ENCODE data around the gene UBE2V1.
"Not testable (repeated sequence)": the region's sequence is repeated elsewhere in the genome, so short reads cannot be mapped to it uniquely, and the experiment has no call there.

Gene UBE2V1

DNA sequence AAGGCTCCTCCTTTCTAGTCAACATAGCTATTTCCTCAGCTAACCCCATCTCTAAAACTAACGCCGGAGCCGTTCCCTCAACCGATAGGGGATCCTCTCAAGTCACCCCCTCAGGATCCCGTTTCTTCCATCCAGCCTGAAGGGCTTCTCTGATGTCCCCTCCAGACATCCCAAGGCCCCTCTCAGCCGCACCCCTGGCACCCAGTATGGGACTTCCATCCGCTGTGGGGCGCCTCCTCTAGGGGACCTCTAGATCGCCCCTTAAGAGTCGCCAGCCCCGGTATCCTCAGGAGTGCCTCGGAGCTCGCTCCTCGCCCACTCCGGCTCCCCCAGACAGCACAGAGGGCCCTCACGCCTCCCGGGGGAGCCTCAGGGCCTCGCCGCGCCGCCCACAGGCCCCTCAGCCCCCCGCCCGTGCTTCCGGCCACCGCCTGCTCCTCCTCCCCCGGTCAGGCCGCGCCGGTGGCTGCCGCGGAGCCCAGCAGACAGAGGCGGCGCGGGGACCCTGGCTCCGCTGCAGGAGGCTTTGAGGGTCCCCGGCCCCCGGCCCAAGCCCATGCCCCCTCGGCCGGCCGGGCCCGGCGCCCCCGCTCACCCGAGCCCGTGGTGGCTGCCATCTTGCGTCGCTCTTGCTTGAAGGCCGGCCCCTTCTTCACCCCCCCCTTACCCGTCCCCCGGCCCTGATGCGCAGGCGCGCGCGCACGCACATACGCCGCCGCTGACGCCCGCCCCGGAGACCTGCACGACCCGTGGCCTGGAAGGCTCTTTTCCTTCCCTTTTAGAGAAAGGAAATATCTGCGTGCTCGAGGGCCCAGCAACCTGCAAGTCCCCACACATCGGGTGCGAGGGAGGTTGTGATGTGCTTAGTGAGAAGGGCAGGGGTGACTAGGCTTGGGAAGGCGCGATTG, at the start of gene UBE2V1:
Gene UBE2V1, minus strand, starts transcription at position 639 of the 908 bp plus-strand sequence. Its CDS starts 22 bp downstream, at position 617.
- no peak for DNase-seq (ENCODE audit: low read depth)

DNA sequence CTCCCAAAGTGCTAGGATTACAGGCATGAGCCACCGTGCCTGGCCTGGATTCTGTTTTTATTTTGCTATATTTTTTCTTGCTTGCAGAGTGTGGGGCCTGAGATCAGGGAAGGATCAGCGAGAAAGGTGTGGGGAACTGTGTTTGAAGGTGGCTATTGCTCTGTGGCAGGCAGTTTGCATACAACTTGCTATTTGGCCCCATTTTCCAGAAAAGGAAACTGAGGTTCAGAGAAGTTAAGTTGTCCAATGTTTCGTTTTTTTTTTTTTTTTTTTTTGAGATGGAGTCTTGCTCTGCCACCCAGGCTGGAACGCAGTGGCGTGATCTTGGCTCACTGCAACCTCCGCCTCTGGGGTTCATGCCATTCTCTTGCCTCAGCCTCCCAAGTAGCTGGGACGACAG, 48.5 kb upstream of the UBE2V1 start:
- DNase-seq (ENCODE audit: low read depth): not testable (repeated sequence)

DNA sequence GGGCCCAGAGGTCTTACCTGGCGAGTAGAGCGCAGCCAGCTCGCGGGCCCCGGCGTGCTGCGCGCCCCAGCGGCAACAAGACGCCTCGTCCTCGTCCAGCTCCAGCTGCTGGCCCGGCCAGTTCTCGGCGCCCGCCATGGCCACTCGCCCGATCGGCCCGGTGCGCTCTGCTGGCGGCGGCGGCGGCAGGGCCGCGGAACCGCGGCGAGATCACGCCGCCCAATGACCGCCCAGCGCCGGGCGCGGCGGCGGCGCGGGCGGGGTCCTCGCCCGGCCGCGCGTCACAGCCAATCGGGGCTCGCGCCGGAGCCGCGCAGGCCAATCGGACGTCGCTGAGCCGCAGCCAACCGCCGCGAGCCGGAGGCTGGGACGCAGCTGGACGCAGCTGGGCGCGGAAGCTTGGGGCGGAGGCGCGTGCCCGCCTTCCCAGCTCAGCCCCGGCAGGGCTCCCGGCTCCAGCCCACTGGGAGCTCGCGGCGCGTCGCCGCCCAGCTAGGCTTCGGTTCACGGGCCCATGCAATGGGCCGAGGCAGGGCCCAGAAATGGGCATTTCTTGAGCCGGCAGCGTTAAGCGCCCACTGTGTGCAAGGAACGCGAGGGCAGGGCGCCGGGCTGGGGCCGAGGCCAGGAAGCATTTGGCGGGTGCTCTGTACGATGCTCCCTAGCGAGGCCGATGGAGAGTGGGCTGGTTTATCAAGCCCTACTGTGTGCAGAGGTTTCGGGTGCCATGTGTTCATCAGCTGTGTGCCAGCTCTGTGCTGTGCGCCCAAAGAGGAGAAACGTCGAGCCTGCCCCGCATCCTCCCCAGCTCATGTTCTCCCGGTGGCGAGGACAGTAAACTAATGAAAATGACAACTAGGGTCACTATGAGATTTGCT, 40.8 kb upstream of the UBE2V1 start, which contains the start of gene PEDS1:
Gene PEDS1, minus strand, starts transcription at position 224 of the 878 bp plus-strand sequence. Its CDS starts 86 bp downstream, at position 138.
- peak; percentile 38 for DNase-seq (ENCODE audit: low read depth)

DNA sequence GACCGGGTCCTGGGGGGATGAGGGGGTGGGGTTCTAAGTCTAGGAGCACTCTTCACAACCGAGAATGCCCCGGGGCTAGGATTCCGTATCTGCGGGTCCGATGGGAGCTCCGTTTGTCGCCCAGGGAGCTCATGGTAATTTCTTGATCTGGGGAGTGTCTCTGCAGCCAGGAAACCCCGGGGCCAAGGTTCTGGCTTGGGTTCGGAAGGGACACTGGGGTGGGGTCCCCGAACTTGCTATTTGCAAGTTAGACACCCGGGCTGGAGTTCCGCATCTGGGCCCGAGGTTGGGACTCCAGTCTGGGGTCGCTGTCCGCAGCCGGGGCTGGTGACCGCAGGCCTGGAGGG, 40.2 kb upstream of the UBE2V1 start:
- no peak for DNase-seq (ENCODE audit: low read depth)

DNA sequence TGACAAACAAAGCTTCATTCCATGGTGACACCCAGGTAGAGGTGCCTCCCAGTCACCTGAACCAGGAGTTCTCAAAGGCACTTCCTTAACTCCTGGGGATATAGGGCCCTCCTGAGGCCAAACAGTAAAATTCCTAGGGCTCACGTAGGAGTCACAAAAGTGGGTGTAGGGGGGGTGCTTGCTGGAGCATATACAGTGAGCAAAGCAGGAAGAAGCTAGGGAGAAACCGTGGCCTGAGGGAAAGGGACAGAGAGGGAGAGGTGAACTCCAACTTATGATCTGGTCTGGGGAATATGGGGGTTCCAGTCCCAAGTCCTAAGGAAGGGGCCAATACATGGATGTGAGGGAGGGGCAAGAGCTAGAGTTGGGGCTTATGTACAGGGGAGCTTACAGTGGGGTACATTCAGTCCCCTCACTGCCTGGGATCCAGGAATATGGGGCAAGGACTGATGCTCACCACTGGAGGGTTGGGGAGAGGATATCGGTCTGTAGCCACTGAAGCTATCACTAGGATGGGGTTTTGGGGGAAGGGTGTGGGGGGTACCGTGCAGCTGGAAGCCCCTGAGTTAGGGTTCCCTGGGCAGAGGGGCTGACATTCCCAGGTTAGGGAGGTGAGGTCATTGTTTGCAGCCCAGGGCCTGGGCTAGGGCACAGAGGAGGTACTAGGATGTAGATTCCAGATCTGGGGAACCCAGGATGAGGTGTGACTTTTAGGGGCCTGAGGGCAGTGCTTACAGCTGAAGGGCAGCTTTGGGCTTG, 39.6 kb upstream of the UBE2V1 start:
- DNase-seq (ENCODE audit: low read depth): no peak

DNA sequence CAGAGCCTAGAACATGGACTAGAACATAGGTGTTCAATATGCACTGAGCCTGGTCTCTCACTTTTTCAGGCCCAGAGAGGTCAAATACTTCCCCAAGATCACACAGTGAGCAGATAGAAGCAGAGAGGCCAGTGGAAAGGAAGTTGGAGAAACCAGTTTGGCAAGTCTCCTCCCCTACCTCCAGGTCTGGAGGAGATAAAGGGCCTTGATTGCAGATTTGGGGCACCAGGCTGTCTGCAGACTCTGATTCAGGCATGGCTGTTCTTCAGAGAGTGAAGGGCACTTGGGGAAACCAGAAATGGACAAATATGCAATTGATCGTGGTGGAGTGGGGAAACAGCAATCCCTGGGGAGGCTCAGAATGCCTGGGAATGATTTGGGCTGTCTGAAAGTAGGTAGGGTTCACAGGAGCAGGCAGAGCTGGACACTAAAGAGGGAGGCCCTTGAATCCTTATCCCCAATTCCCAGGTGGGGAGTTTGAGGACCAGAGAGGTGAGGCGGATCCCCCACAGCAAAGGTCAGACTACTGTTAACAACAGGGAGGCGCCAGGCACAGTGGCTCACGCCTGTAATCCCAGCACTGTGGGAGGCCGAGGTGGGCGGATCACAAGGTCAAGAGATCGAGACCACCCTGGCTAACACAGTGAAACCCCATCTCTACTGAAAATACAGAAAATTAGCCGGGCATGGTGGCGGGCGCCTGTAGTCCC, 38.2 kb upstream of the UBE2V1 start:
- no peak for DNase-seq (ENCODE audit: low read depth)

DNA sequence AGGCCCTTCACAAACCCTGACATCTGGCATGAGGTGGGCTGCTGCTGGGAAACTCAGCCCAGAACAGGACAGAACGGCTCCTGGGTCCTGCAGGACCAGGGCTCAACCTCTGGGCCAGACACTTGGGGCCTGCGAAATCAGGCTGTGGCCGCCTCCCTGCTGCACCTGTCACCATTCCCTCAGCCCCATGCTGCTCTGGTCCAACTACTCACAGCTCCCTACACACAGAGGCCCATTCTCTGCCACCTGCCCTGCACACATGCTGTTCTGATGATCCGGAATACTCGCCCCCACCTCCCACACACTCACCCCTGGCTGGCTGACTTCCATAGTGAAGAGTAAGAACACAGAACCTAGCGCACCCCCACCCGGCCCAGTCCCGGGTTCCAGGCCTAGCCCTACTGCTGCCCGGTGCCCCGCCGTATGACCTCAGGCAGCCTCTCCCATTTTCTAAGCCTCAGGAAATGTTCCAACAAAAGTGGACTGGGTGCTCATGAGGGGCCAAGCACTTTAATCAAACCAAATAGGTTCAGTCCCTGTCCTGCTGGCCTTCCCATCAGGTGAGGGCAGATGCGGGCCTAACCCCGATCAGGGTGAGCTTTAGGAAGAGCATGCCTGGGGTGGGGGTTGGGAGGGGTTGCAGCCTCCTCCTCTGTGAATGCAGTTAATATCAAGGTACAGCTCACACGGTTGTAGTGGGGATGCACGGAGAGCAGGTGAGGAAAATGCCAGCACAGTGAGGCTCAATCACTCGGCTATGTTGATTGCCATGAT, 36.7 kb upstream of the UBE2V1 start:
- DNase-seq (ENCODE audit: low read depth): no peak

DNA sequence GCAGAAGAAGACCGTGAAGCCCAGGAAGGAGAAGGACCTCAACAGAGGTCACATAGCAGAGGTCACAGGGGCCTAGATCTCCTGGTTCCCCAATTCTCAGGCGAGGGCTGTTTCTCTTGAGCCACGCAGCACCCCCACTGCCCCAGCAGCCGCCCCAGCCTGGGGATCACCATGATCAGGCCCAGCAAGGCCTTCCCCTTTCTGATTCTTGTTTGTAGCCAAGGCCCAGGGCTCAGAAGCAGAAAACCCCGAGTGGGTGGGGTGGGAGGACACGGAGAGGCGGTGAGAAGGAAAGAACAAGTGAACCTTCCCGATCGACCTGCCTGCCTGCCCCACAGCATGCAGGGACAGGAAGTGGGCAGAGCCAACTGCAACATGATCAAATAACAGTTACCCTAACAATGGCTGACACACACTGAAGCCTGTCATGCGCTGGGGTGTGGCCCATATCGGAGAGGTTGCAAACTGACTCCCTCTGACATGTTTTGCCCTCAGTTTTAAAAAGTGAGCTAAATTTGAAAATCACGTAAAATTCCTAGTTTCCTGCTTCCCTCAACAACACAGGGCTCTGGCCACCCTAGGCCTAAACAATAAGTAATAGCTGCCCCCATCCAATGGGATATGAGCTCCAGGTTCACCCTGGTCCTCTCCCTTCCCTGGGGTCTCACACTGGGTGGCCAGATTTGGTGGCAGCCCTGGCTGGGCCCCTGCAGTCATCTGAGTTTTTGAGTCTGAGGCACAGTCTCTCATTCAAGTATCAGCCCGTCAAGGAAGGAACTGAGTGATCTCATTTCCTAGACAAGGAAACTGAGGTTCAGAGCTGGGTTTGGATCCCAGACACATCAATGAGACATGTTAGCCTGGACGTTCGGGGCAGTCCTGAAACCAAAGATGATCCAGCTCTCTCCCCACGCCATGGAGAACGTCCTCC, 34.0 kb upstream of the UBE2V1 start:
- DNase-seq (ENCODE audit: low read depth): no peak

DNA sequence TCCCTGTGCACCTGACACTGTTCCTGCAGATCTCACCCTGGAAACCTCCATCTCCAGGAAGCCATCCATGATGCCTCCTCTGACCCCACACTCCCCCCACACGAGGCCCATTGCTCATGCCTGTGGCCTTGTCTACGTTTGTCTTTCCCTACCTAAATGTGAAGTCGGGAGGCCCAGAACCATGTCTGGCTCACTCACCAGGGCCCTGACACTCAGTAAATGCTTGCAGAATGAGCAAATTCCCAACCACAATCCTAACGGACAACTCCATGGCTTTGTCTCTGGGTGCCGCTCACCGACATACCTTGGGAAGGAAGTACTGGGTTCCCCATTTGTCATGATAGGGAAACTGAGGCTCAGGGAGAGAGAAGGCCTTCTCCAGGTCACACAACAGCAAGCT, 33.3 kb upstream of the UBE2V1 start:
- DNase-seq (ENCODE audit: low read depth): no peak

DNA sequence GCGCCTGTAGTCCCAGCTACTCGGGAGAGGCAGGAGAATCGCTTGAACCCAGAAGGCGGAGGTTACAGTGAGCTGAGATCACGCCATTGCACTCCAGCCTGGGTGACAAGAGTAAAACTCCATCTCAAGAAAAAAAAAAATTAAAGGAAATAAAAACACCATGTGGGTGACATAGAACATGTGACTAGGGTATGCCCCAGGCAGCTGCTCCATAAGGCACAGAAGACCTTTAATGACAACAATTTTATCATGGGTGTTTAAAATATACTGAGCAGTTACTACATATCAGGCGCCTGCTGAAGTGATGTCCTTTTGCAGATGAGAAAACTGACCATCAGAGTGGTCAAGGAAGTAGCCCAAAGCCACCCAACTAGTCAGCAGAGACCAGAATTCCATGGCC, 32.6 kb upstream of the UBE2V1 start:
- no peak for DNase-seq (ENCODE audit: low read depth)

DNA sequence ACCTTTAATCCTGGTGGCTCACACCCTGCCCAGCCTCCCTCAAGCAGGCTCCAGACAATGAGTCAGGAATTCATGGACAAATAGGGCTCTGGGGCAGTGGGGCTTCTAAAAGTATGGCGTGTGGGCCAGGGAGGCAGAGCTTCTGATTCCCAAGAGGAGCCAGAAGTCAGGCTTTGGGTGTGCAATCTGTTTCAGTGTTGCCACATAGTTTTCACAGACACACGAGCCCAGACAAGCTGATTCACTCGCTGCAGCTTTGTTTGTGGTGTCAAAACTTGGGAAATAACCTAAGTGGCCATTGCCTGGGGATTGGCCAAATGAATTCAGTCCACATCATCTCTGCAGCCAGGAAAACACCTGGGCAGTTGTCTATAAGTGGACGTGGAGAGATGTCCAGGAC, 31.4 kb upstream of the UBE2V1 start:
- peak; percentile 98 for DNase-seq (ENCODE audit: low read depth)

DNA sequence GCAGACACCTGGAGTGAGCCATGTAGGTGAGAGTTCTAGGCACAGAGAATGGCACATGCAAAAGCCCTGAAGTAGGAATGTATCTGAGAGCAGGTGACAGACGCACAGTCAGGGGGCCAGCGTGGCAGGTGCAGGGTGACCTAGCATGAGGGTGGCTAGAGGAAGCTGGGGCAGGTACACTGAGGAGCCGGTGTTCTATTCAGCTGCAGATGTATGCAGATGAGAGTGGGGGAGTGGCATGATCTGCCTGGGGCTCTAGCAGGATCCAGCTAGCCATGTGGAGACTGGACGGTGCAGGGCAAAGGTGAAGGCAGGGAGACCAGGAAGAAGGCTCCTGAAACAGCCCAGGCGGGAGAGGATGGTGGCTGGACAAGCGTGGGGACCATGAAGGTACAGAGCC, 29.9 kb upstream of the UBE2V1 start:
- no peak for DNase-seq (ENCODE audit: low read depth)

DNA sequence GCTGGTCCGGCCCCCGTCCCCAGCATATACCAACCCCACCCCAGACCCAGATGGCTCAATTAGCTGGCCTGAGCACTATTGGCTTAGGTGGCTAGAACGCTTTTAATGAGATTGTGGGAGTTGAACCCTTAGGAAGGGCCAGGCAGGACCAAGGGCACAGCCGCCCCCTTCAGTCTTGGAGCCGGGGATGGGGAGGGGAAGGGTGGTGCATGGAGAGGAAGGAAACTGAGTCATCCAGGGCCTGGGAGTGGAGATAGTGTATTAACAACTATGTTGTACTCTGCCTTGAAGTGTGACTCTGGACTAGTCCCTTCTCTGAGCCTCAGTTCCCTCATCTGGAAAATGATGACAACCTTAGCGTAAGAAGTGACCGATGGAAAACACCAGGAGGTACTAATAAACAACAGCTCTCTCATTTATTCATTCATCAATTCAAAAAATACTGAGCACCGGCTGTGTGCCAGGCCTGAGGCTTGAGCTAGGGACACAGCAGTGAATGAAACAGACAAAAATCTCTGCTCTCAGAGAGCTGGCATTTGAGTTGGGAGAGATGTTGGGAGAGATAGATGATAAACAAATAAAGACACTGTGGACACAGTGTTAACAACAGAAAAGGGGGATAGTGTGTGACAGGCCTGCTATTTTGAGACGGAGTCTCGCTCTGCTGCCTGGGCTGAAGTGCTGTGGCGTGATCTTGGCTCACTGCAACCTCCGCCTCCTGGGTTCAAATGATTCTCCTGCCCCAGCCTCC, 29.0 kb upstream of the UBE2V1 start:
- DNase-seq (ENCODE audit: low read depth): no peak

DNA sequence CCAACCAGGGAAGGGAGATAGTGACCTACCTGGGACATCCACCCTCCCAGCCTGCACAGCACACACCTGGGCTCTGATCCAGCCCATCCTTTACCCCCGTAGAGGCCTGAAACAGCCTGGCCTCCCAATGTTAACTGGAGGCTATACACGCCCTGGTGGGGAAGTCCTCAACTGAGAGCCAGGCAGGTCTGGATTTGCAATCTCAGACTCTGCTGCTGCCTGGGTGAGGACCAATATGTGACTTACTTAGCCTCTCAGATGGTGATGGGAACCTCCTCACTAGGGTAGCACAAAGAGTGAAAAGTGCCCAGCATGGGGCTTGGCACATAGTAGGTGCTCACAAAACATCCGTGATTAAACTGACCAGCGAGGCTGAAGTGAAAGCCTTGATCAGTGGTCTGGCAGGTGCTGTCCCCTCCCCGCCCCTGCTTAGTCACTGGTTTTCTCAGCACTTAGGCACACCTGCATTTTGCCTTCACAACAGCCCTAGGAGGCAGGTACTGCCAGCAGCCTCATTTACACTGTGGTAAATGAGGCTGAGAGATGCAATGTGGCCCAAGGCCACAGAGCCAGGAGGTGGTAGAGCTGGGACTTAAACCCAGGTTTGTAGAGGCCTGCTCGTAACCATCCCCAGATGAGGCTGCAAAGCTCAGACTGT, 28.2 kb upstream of the UBE2V1 start:
- DNase-seq (ENCODE audit: low read depth): no peak

DNA sequence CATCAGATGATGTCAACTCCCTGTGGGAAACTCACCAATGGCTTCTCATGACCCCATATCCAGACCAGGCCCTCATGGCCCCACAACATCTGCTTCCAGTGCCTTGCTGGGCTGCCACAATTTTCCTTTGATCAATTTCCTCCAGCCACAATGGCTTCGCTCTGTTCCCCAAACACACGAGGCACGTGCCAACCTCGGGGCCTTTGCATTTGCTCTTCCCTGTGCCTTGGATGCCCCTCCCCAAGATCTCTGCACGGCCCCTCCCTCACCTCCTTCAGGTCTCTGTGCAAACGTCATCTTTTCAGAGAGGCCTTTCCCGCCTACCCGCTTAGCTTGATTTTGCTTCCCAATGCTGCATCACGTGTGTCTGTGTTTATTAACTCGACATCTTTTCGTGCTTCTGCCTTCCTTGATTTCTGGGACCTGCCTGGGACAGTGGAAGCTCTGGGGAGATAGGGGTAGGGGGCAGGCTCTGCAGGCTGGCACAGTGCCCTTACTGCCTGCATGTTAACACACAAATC, 27.4 kb upstream of the UBE2V1 start:
- DNase-seq (ENCODE audit: low read depth): no peak

DNA sequence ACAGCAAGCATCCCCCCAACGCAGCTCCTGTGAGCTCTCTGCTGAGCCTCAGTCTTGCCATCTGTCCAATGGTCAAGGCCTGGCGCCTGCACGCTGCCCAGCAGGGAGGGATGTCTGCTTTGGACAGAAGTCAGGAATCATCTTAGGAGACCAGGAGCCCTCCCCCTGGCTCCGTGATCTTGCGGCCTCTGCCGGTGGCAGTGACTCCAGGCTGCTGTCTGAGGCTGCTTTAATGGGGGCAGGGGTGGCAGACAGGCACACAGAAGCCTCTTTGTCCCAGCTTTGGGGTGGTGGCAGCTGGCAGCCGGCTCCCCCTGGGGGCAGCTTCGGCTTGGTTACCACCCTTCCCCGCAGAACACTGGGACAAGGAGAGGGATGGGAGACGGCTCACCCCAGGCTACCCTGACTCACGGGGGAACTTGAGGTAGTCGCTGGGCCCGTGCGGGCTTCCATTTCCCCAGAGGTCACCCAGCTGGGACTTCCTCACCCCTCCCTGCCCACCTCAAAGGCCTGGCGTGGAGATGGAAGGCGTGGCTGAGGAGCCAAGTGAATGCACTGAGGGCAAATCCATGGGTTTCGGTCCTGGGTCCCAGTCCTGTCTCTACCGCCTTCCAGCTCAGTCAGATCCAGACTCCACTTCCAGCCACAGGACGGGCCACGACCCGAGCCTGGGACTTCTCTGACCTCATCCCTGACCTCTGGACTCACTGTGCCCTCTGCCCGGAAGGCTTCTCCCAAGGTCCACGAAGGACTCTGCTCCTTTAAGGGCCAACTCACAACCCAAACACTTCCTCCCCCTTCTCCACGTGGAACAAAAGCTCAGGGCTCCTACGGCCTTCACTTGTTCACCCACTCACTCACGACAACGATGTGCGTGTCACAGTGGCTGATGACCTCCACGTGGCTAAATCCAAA, 25.8 kb upstream of the UBE2V1 start:
- no peak for DNase-seq (ENCODE audit: low read depth)

DNA sequence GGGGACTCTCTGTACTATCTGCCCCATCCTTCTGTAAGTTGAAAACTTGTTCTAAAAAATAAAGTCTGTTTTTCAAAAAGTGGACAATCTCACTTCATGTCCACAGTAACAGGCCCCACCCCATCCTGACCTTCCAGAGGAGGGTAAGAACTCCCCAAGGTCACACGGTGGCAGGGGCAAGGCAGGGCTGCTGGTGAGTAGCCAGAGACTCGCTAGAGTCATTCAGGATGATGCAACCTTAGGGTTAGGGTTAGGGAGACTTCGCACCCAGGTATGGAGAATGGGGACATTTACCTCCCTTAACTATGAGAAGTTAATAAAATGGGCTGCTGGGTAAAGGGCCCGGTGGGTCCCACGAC, 25.1 kb upstream of the UBE2V1 start:
- DNase-seq (ENCODE audit: low read depth): no peak
